ENCODE data around the gene FAM53B.
A peak's percentile ranks its signal among the peaks of the same experiment; 100 is the strongest.

The FAM53B gene

GRCh38 chr10:124645467-124646095, 98.6 kb downstream of the FAM53B start:
- no peak for DNase-seq

DNA sequence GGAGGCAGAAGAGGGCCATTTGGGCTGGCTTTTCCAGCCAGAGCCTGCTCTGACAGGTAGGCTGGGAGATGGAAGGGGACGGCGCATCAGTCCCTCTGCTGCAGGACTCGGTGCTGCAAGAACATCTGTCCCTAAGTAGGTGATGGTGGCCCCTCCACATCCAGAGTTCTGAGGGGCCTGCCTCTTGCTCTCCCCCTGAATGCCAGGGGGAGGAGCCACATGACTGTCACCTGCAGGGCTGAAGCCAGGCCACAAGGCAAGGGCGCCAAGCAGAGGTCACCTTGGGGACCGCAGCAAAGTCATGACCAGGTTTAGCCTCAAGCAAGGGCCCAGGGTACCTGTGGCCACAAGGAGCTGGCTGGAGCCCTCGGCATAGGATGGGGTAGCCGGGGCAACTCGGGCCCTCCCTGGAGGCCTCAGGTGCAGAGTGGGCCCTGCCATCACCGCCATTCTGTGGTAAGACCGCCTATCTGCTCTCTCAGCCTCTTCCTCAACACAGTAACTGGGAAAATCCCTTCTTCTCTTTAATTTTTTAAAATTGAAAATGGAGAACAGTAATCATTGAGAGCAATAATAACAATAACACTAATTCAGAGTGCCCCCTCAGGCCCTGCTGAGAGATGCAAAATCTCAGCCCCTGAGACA, 99.3 kb downstream of the FAM53B start:
- no peak for DNase-seq

DNA sequence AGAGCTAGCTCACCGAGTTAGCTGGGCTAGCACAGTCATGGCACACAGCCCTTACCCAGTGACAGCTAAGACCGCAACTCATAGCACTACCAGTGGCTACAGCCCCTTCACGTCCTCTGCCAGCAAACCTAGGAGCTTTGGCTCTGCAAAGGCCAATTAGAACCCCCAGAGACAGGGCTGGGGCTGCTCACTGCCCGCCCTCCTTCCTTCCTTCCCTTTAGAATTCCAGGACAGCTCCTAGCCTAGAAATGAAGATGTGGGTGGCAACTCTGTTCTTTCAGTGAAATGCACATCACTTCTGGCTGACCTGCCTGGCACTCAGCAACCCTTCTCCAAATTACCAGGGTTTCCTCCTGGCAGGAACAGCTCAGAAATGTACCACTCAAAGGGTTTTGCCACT, 99.9 kb downstream of the FAM53B start:
- DNase-seq = no peak

DNA sequence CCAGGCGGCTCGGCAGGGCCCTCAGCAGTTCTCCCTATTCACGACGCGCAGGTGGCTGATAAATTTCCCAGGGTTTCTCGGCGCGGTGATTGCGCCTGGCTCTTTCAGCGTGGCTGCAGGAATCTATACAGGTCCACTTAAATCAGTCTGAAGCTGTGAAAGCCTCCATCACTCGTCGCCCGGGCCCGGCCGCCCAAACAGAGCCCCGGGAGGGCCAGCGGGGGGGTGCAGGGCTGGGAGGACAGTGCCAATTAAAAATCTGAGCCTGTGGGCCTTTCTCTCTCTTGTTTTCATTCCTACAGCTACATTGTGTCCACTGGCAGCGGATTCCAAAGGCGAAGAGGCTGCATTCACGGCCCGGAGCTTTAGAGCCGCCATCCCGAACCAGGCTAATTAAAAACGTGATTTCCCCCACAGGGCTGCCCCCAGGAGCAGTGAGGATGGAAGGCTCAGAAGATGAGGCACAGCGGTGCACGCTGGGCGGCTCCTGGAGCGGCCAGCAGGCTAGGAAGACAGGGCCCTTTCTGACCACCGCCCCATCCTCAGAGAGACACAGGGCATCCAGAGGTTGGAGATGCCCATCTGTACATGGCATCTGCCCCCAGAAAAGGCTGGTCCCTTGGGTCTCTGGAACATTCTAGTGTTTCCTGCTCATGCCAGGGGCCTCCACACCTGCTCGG, 100.7 kb downstream of the FAM53B start:
- no peak for DNase-seq

DNA sequence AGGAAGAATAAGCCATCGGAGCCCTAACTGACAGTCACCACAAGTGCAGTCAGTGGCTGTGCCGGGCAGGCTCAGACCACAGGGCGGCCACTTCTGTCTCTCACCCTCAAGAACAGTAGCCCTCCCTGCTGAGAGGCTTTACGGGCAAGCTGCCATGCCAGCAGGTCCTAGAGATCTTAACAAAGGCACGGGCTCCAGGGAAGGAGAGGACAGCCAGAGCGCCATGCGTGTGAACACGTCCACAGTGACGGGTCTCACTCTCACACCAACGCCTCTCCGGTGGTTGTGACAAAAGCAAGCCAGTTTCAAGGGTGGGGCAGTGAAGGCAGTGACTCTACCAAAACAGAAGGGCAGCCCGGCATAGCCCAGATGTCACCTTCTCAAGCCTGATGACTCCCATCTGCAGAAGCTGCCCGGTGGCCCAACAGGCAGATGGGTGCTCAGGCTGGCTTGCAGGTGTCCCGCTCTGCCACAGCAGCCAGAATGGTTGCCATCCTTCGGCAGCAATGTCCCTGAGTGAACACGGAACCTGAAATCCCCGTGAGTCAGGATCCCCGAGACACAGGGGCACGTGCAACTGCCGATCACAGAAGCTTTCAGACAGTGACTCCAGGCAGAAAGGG, 102.0 kb downstream of the FAM53B start:
- DNase-seq = no peak

GRCh38 chr10:124641282-124642087, 102.7 kb downstream of the FAM53B start:
- no peak for DNase-seq

DNA sequence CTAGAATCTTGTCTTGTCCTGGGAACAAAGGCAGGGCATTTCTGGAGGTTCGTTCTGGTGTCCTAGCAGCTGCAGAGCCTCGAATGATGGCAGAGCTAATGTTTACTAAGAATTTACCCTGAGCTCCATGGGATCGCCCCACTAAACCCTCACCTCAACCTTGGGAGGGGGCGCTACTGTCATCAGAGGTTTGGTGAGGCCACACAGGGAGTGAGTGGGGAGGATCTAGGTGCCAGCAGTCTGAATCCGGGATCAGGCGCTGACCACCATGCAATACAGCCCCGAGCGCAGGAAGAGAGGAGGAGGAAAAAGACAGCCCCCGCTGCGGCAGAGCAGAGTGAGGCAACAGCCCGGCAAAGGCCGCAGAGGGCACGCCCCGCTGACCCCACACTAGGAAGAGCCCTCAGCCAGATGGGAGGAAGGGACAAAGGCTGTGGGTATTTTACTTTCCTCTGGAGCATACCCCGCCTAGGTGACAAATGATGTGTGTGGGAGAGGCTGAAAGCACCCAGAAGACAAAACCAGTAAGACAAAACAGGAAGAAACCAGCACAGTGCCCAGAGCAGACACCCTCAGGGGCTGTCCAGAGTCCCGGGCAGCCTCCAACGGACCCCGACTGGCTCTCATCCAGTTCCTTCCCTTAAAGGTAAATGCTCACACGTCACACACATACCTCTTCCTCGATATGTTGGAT, 103.5 kb downstream of the FAM53B start:
- no peak for DNase-seq

DNA sequence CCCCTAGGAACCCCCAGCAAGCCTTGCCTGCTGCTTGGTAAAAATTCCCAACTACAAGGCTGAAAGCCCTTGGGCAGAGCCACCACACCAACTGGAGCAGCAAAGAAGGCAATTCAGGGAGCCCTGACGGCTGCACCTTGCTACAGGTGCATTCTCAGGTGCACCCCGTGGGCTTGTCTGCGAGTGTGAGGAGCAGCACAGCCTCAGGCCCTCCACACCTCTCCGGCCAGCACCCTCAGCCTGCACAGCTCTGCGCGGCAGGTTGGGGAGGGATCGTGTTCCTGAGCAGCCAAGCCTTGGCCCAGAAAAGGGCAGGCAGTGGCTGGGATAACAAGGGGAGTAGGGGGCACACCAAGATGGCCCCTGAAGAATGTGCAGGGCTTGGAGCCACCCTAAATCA, 104.1 kb downstream of the FAM53B start:
- no peak for DNase-seq

GRCh38 chr10:124639646-124640045, 104.5 kb downstream of the FAM53B start:
- DNase-seq = no peak

GRCh38 chr10:124639206-124639605, 105.0 kb downstream of the FAM53B start:
- DNase-seq = no peak

DNA sequence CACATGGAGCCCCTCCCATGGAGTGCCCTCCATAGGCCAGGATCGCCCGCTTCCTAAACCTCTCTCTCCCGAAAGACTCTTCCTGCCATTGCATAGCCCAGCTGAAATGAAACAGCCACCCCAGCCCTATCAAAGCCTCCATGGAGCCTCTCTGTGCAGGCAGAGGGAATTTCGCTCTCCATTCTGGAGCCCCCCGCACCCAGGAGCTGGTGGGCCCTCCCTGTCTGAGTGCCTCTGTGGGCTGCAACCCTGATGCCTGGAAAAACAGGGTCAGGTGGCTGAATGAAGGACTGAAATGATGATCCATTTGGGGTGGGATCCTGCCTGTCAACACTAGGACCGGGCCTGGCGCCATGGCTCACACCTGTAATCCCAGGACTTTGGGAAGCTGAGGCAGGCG, 106.4 kb downstream of the FAM53B start:
- DNase-seq = no peak

GRCh38 chr10:124637091-124637700, 107.0 kb downstream of the FAM53B start:
- DNase-seq = no peak

- no peak for DNase-seq
These were observed 107.7 kb downstream of the FAM53B start for GRCh38 chr10:124636271-124636995.

- DNase-seq = no peak
These were observed 111.6 kb downstream of the FAM53B start for GRCh38 chr10:124632566-124632965.

GRCh38 chr10:124632064-124632531, 112.1 kb downstream of the FAM53B start:
- peak; percentile 43 for DNase-seq

GRCh38 chr10:124630551-124630950, 113.6 kb downstream of the FAM53B start:
- DNase-seq = no peak

DNA sequence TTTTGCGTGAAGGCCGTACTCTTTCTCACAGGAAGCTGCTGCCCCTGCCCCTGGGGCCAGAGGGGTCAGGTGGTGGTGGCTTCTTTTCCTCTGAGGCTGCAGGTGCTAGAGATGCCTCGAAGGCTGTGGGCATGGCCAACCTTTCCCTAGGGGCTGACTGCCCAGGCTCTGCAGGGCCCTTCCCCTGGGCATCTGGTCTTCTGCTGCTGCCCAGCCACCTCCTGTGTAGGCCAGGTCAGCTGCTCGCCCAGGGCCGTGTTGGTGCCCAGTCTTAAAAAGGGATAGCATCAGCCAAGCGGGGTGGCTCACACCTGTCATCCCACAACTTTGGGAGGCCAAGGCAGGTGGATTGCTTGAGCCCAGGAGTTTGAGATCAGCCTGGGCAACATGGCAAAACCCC, 114.3 kb downstream of the FAM53B start:
- no peak for DNase-seq

DNA sequence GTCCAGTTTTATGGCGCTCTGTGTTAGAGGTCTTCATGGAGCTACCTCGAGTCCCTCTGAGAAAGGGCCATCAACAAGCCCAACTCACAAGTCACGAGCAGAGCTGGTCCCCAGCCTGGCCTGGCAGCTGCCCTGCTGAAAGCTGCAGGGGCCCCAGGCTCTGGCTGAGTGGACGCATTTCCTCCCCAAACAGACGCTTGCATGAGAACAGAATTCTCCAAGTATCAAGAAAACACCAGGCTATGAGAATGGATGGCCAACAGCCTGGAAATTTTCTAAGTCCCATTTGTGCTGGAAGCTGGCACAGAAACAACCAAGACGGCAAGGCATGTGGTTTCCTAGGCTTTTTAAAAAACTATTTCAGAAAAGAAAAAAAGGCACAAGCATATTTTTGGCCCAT, 114.8 kb downstream of the FAM53B start:
- DNase-seq = no peak

DNA sequence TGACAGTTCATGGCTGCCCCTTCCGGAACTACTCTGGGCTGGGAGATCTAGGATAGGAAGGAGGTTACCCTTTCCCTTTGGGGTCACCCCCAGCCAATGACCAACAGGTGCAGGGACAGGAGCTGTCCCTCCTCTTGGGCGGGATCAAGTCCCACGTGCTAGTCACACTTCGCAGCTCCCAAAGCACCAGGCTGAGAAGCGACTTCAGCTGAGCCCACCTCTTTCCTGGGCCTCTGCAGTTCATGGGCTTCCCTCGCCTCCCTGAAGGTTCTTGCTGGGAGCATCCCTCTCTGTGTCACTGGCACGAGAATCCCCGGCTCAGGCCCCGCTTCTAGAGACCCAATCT, 115.5 kb downstream of the FAM53B start:
- DNase-seq = no peak

DNA sequence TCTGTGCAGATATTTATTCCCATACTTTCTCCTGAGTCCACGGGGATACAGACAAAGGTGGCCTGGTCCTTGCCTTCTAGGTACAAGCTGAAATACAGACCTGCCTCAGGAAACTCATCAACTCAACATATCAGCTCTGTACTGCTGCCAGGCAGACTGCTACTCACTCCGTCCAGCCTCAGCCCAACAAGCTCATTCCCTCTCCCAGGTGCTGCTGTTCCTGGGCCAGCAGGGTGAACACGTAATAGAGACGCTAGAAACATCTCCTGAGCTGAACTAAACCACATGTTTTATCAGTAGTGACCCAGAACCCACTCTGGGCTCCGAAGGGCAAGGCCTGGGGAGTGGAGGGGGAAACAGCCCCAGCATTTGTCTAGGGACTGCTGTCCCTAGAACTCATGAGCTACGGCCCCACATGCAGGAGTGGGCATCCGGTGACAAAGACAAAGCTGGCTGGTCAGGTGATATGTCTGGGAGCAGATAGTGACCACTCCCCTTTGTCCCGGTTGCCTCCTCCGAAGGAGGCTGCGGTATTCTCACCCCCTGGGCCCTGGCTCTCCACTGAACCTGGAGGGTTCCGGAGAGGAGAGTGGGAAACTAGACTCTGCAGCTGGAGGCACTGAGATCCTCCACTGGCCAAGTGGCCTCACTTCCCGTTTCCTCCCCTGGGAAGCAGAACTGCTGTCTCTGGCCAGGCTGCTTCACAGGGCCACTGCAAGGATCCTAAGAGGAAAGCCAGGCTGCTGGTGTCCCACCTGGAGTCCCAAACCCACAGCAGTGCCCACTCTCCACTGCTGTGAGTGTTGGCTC, 116.1 kb downstream of the FAM53B start:
- DNase-seq = no peak

All from NCI-H2171 (cell line).